LNCaP clone FGC (cell line): Measurements from ENCODE around the gene PGGT1B.

ENCODE experiments used
- DNase-seq: peaks from one replicate; pipeline ENCODE4 v3.0.0-alpha.2; 2011; ENCODE audit warnings: low read depth
- H3K4me3 ChIP-seq: 2 replicates; pipeline ENCODE4 v1.5.1; 2011; ENCODE audit warnings: mild to moderate bottlenecking, low read depth, low read length, control low read depth
- TF ChIP-seq, protein P1 (sequence below): IDR thresholded peaks from 2 replicates; pipeline ENCODE4 v1.5.1; 2012; ENCODE audit warnings: mild to moderate bottlenecking; ENCODE audit not compliant: control insufficient read depth, insufficient read depth; ENCODE audit errors: extremely low read depth

The PGGT1B gene

DNA sequence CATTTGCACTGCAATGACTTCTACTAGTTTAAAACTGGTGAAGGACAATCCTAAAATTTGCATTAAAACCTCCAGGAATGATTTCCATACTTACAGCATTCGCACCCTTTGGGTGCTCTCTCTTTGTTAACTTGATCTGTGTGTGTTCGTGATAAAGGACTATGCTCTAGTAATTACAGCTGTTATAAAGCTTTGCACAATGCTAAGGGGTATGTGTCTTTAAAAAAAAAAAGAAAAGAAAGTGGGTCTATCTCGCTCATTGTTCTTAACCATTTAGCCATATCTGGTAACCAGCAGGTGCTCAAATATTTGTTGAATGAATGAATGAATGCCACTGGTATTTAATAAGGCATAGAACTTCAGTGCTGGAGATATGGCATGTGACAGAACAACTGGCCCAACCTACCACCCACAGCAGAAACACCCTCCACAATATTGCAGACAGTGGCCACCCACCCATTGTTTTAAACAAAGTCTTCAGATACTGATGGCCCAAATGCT, 101.7 kb downstream of the PGGT1B start:
- TF ChIP-seq, protein P1, sequence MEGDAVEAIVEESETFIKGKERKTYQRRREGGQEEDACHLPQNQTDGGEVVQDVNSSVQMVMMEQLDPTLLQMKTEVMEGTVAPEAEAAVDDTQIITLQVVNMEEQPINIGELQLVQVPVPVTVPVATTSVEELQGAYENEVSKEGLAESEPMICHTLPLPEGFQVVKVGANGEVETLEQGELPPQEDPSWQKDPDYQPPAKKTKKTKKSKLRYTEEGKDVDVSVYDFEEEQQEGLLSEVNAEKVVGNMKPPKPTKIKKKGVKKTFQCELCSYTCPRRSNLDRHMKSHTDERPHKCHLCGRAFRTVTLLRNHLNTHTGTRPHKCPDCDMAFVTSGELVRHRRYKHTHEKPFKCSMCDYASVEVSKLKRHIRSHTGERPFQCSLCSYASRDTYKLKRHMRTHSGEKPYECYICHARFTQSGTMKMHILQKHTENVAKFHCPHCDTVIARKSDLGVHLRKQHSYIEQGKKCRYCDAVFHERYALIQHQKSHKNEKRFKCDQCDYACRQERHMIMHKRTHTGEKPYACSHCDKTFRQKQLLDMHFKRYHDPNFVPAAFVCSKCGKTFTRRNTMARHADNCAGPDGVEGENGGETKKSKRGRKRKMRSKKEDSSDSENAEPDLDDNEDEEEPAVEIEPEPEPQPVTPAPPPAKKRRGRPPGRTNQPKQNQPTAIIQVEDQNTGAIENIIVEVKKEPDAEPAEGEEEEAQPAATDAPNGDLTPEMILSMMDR = no peak
- H3K4me3 ChIP-seq = no peak overlapping the region
- no peak for DNase-seq
